Endothelial cell of umbilical vein (primary cell): ENCODE data around the gene SAMD9L. TPM values are rescaled to one million over a fixed set of nuclear protein-coding genes. Genes with fewer than 3 reads are reported as not detected.

Source experiments
- BruUV-seq: library from RNA; stranded (reverse); fragments of 400-500 nt; replicated peaks from 2 replicates; lab custom pipeline; 2021; lab: Mats Ljungman, UMichigan
- CTCF ChIA-PET: fragments of 300-600, 350-600 bp; sonication (Branson Sonifier 250); formaldehyde crosslinking; loops from one replicate; lab custom pipeline; 2021; ENCODE audit warnings: antibody characterized with exemption, inconsistent platforms; lab: Charles Lee
- POLR2A ChIA-PET: fragments of 300-600, 350-600 bp; sonication (Branson Sonifier 250); formaldehyde crosslinking; loops from one replicate; lab custom pipeline; 2021; ENCODE audit warnings: antibody characterized with exemption, inconsistent platforms; lab: Charles Lee
- DNase-seq: peaks from one replicate; pipeline ENCODE4 v3.0.0-alpha.2; 2011; ENCODE audit warnings: low read depth, low spot score
- FAIRE-seq: peaks from 2 replicates; lab custom pipeline; 2011; peaks lifted over from hg19 to GRCh38; lab: Jason Lieb, UNC
- H2AFZ ChIP-seq: 2 replicates; pipeline ENCODE4 v1.6.0; 2012; ENCODE audit warnings: low read depth, low read length, control low read depth, inconsistent platforms
- H3K27ac ChIP-seq: 2 replicates; pipeline ENCODE4 v1.5.1; 2011; ENCODE audit warnings: low read depth, mild to moderate bottlenecking, control low read depth, low read length, moderate library complexity; ENCODE audit not compliant: insufficient read depth
- H3K27me3 ChIP-seq, 2 experiments: 2 replicates each; pipeline versions ENCODE4 v1.6.0 to v1.6.1; 2011; ENCODE audit warnings: low read length in 2 of 2, mixed read lengths in 1 of 2; ENCODE audit not compliant: control insufficient read depth in 2 of 2, insufficient read depth in 2 of 2
- H3K36me3 ChIP-seq, 2 experiments: 2 replicates in 1 of 2; 3 replicates in 1 of 2; pipeline ENCODE4 v1.5.1; 2011; ENCODE audit warnings: low read length in 2 of 2, mild to moderate bottlenecking in 1 of 2, moderate library complexity in 1 of 2; ENCODE audit not compliant: control insufficient read depth in 2 of 2, insufficient read depth in 2 of 2; ENCODE audit errors: extremely low read depth in 1 of 2
- H3K4me1 ChIP-seq: 3 replicates; pipeline ENCODE4 v1.5.1; 2011; ENCODE audit warnings: mild to moderate bottlenecking, low read length; ENCODE audit not compliant: control insufficient read depth, insufficient read depth; ENCODE audit errors: extremely low read depth
- H3K4me2 ChIP-seq: 2 replicates; pipeline ENCODE4 v1.6.1; 2011; ENCODE audit warnings: low read length, control low read depth, mixed read lengths; ENCODE audit not compliant: insufficient read depth
- H3K4me3 ChIP-seq, 3 experiments: fragments of 200-600 bp in 1 of 3; sonication (generic), shearing (Covaris generic) in 1 of 3; replicated peaks in 1 of 3; 2 replicates each; pipeline ENCODE4 v1.5.1; 2011 to 2016; ENCODE audit warnings: control low read depth in 3 of 3, low read length in 3 of 3, mild to moderate bottlenecking in 2 of 3, inconsistent platforms in 1 of 3, low read depth in 1 of 3, moderate library complexity in 1 of 3; ENCODE audit not compliant: insufficient read depth in 1 of 3
- H3K79me2 ChIP-seq: 2 replicates; pipeline ENCODE4 v1.6.0; 2012; ENCODE audit warnings: low read length, inconsistent platforms; ENCODE audit not compliant: control insufficient read depth, insufficient read depth
- H3K9ac ChIP-seq: replicated peaks from 2 replicates; pipeline ENCODE3; 2011; ENCODE audit warnings: low read length, control low read depth; ENCODE audit not compliant: insufficient read depth; ENCODE audit errors: extremely low read depth
- H3K9me1 ChIP-seq: replicated peaks from 3 replicates; pipeline ENCODE4 v1.6.0; 2011; ENCODE audit warnings: mild to moderate bottlenecking, low read length; ENCODE audit not compliant: control insufficient read depth, insufficient read depth; ENCODE audit errors: extremely low read depth
- H3K9me3 ChIP-seq: replicated peaks from 2 replicates; pipeline ENCODE4 v1.5.1; 2012; ENCODE audit warnings: low read length, inconsistent platforms; ENCODE audit not compliant: control insufficient read depth, insufficient read depth
- H4K20me1 ChIP-seq: replicated peaks from 2 replicates; pipeline ENCODE3; 2011; ENCODE audit warnings: mild to moderate bottlenecking, low read length; ENCODE audit not compliant: control insufficient read depth, insufficient read depth; ENCODE audit errors: extremely low read depth
- EZH2 ChIP-seq: IDR thresholded peaks from 2 replicates; pipeline ENCODE4 v1.6.1; 2012; ENCODE audit warnings: borderline replicate concordance, low read depth, mild to moderate bottlenecking, moderate library complexity, low read length, inconsistent platforms; ENCODE audit not compliant: severe bottlenecking
- FOS ChIP-seq: IDR thresholded peaks from 2 replicates; pipeline ENCODE4 v1.6.1; 2011; ENCODE audit warnings: mild to moderate bottlenecking, low read length, moderate library complexity, borderline replicate concordance; ENCODE audit not compliant: insufficient read depth
- GATA2 ChIP-seq: IDR thresholded peaks from 2 replicates; pipeline ENCODE4 v1.7.0; 2011; ENCODE audit warnings: low read depth, mild to moderate bottlenecking, moderate library complexity, mixed read lengths, low read length; ENCODE audit not compliant: insufficient read length, insufficient read depth
- JUN ChIP-seq: IDR thresholded peaks from 2 replicates; pipeline ENCODE4 v1.6.1; 2011; ENCODE audit warnings: borderline replicate concordance, low read depth; ENCODE audit not compliant: insufficient read length, insufficient read depth
- MAX ChIP-seq: IDR thresholded peaks from 2 replicates; pipeline ENCODE4 v1.6.1; 2011; ENCODE audit not compliant: insufficient read depth, insufficient read length
- MYC ChIP-seq: IDR thresholded peaks from one replicate; pipeline ENCODE4 v1.6.1; 2011; ENCODE audit warnings: mild to moderate bottlenecking, low read depth, low read length
- POLR2A ChIP-seq: IDR thresholded peaks from 2 replicates; pipeline ENCODE4 v1.6.1; 2012; ENCODE audit warnings: low read depth, mild to moderate bottlenecking, control low read depth, low read length
- POLR2AphosphoS5 ChIP-seq: IDR thresholded peaks from 2 replicates; pipeline ENCODE4 v1.6.1; 2012; ENCODE audit warnings: low read depth, mild to moderate bottlenecking, control low read depth, low read length, moderate library complexity; ENCODE audit not compliant: insufficient read depth
- dilution Hi-C: fragments of 300-500 bp; cut with MboI; formaldehyde crosslinking; loops from one replicate; pipeline ENCODE4 v1.15.0; 2019; ENCODE audit warnings: low sequenced_read_pairs; ENCODE audit not compliant: extremely low pct_ligation_motif_present
- intact Hi-C: fragments of 100-400 bp; cut with micrococcal nuclease; formaldehyde crosslinking; loops from one replicate; pipeline ENCODE4 v1.10.0; 2022
- polyA plus RNA-seq, 4 experiments: library from polyadenylated mRNA; depleted of rRNA in 3 of 4; stranded (reverse) in 3 of 4; unstranded in 1 of 4; fragments of >200 nt; gene quantifications; 2 replicates each; pipeline versions ENCODE4 v1.2.1 to v1.2.3, GENCODE V29; 2011 to 2012; ENCODE audit warnings: missing spikeins in 1 of 4
- total RNA-seq: library from RNA; stranded (reverse); gene quantifications from 2 replicates; pipeline ENCODE4 v1.2.3, GENCODE V29; 2021
- TF ChIP-seq, protein P1 (sequence below), 2 donors: IDR thresholded peaks; 1 replicate in 1 of 2; 2 replicates in 1 of 2; pipeline ENCODE4 v1.5.1; 2011; ENCODE audit warnings: low read length in 2 of 2, mild to moderate bottlenecking in 2 of 2, moderate library complexity in 2 of 2, control low read depth in 1 of 2, inconsistent platforms in 1 of 2, low read depth in 1 of 2; ENCODE audit not compliant: insufficient read depth in 1 of 2; ENCODE audit errors: extremely low read depth in 1 of 2

SAMD9L gene
- total and polyA plus RNA-seq, 2 donors (not counting 3 experiments of a cell fraction or from before 2014, with no cell fraction given), result 2.7 to 14.9 TPM

DNA sequence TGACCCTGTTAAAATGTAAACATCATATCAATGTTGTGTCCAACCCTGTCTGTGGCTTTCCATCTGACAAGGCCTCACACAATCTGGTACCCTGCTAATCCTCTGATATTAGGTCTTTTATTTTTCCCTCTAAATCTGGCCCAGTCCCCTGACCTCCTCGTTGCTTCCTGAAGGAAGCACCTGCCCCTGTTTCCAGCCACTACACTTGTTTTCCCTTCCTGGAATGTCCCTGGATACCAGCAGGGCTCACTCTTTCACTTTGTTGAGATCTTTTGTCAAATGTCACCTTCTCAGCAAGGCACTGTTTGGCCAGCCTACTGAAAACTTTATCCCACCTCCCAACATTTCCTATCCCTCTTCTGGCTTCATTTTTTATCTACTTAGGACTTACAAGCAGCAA lies 2.1 kb downstream of the SAMD9L start:
- no peak overlapping the region for H3K4me3 ChIP-seq
- ChIA-PET CTCF (interaction anchor here (1.4 to 1.5 kb wide), 2 partner anchors 9 to 81 kb away, joined by 3 read pairs; no protein-coding TSS in a partner anchor), POLR2A (no interaction called here)
- H4K20me1 ChIP-seq, result no peaks in the 10 kb centered on the region
- H3K27me3 ChIP-seq, result no peaks in the 10 kb centered on the region
- dilution Hi-C loops (no loop called here), intact Hi-C loops (loop anchor here (1.0 to 10.0 kb wide), 4 partner anchors 28 to 511 kb away; no protein-coding TSS in a partner anchor)
- no TSS peak for BruUV-seq
- no peak for FAIRE-seq
- H3K27ac ChIP-seq, result peak overlapping the region; percentile 50
- peak; percentile 84 for DNase-seq
- H3K79me2 ChIP-seq, result no peaks in the 10 kb centered on the region
- no peak overlapping the region for H3K4me2 ChIP-seq
- H3K9ac ChIP-seq, result no peak overlapping the region
- no peak overlapping the region for H2AFZ ChIP-seq
- H3K9me1 ChIP-seq, result no peaks in the 10 kb centered on the region
- no peaks in the 10 kb centered on the region for H3K9me3 ChIP-seq
- TF ChIP-seq FOS (no peak), POLR2AphosphoS5 (no peak), MYC (no peak), MAX (no peak)
- peaks cover 20% of the 10 kb centered on the region for H3K4me1 ChIP-seq
- H3K36me3 ChIP-seq, result no peaks in the 10 kb centered on the region

DNA sequence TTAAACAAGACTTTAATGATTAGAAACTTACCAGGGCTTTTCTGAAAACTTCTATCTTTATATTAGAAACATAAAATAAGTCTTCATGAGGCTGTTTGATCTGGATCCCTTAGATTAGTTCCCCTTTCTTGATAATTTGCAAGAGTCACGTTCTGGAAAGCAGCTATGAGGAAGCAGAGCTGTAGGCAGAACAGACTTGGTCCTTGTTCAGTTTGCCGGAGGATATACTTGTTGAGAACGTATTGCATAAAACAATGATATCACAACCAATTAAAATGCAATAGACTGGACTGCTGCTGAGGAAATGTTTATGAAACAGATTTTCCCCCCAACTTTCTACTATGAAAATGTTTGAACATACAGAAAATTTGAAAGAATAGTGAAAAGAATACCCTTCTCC lies 2.8 kb downstream of the SAMD9L start:
- no peak overlapping the region for H3K4me2 ChIP-seq
- H3K9ac ChIP-seq, result no peak overlapping the region
- no peak overlapping the region for H3K4me3 ChIP-seq
- DNase-seq (no peak), FAIRE-seq (no peak)
- H3K4me1 ChIP-seq, result peaks cover 20% of the 10 kb centered on the region
- TF ChIP-seq POLR2AphosphoS5 (no peak), MAX (no peak), EZH2 (no peak), POLR2A (no peak), JUN (no peak), MYC (no peak), GATA2 (no peak), FOS (no peak)
- TF ChIP-seq, protein P1, sequence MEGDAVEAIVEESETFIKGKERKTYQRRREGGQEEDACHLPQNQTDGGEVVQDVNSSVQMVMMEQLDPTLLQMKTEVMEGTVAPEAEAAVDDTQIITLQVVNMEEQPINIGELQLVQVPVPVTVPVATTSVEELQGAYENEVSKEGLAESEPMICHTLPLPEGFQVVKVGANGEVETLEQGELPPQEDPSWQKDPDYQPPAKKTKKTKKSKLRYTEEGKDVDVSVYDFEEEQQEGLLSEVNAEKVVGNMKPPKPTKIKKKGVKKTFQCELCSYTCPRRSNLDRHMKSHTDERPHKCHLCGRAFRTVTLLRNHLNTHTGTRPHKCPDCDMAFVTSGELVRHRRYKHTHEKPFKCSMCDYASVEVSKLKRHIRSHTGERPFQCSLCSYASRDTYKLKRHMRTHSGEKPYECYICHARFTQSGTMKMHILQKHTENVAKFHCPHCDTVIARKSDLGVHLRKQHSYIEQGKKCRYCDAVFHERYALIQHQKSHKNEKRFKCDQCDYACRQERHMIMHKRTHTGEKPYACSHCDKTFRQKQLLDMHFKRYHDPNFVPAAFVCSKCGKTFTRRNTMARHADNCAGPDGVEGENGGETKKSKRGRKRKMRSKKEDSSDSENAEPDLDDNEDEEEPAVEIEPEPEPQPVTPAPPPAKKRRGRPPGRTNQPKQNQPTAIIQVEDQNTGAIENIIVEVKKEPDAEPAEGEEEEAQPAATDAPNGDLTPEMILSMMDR (IDR thresholded peaks at IDR 0.05; ENCODE audit: extremely low read depth in 1 of 2, insufficient read depth in 1 of 2, low read depth in 1 of 2, low read length in 2 of 2), result no peak
- dilution Hi-C loops (no loop called here), intact Hi-C loops (loop anchor here (5.0 to 10.0 kb wide), 2 partner anchors 133 to 511 kb away; no protein-coding TSS in a partner anchor)
- no peak overlapping the region for H2AFZ ChIP-seq
- H4K20me1 ChIP-seq, result no peaks in the 10 kb centered on the region
- H3K27me3 ChIP-seq, result no peaks in the 10 kb centered on the region
- no peaks in the 10 kb centered on the region for H3K9me3 ChIP-seq
- H3K9me1 ChIP-seq, result no peaks in the 10 kb centered on the region
- peak overlapping the region; percentile 50 for H3K27ac ChIP-seq
- BruUV-seq, result no TSS peak
- ChIA-PET CTCF (interaction anchor here (1.3 to 1.5 kb wide), 4 partner anchors 10 to 82 kb away, joined by 3 read pairs; no protein-coding TSS in a partner anchor), POLR2A (no interaction called here)
- H3K36me3 ChIP-seq, result no peaks in the 10 kb centered on the region
- no peaks in the 10 kb centered on the region for H3K79me2 ChIP-seq
